HepG2 (cell line): Measurements from ENCODE around the gene VPS9D1. TPM values are rescaled to one million over a fixed set of nuclear protein-coding genes. Genes with fewer than 3 reads are reported as not detected.

Experiments used
- AHR ChIP-seq: IDR thresholded peaks from 2 replicates; pipeline ENCODE4 v1.6.1; 2018; ENCODE audit warnings: missing genetic modification reagents, missing compliant biosample characterization
- E2F5 ChIP-seq: sonication (generic); formaldehyde crosslinking; conservative IDR thresholded peaks from 2 replicates; pipeline ENCODE4 v1.4.0; 2020; ENCODE audit warnings: missing genetic modification reagents
- HDAC6 ChIP-seq: fragments of 200-600 bp; sonication (generic); IDR thresholded peaks from 2 replicates; pipeline ENCODE4 v1.7.0; 2017; ENCODE audit warnings: mild to moderate bottlenecking, antibody characterized with exemption, low read length, low read depth
- MAF1 ChIP-seq: sonication (generic); formaldehyde crosslinking; IDR thresholded peaks from 2 replicates; pipeline ENCODE4 v1.5.0; 2020; ENCODE audit warnings: missing genetic modification reagents, borderline replicate concordance
- MYC ChIP-seq: sonication (generic); formaldehyde crosslinking; IDR thresholded peaks from 2 replicates; pipeline ENCODE4 v1.9.0; 2021; ENCODE audit warnings: missing genetic modification reagents, borderline replicate concordance
- NKX3-1 ChIP-seq: sonication (generic); formaldehyde crosslinking; IDR thresholded peaks from 2 replicates; pipeline ENCODE4 v1.5.0; 2020; ENCODE audit warnings: missing genetic modification reagents
- RARG ChIP-seq: sonication (generic); formaldehyde crosslinking; IDR thresholded peaks from 2 replicates; pipeline ENCODE4 v1.4.0; 2020; ENCODE audit warnings: low read depth, mild to moderate bottlenecking, missing genetic modification reagents
- TBX2 ChIP-seq: sonication (generic); formaldehyde crosslinking; IDR thresholded peaks from 2 replicates; pipeline ENCODE4 v1.5.0; 2020; ENCODE audit warnings: missing genetic modification reagents, mild to moderate bottlenecking, borderline replicate concordance
- ZBTB4 ChIP-seq: sonication (generic); formaldehyde crosslinking; IDR thresholded peaks from 2 replicates; pipeline ENCODE4 v1.4.0; 2020; ENCODE audit warnings: missing genetic modification reagents, mild to moderate bottlenecking, borderline replicate concordance
- ZNF569 ChIP-seq: sonication (generic); formaldehyde crosslinking; IDR thresholded peaks from 2 replicates; pipeline ENCODE4 v1.5.0; 2020; ENCODE audit warnings: mild to moderate bottlenecking, missing genetic modification reagents, moderate library complexity, borderline replicate concordance
- ZNF574 ChIP-seq: sonication (generic); formaldehyde crosslinking; IDR thresholded peaks from 2 replicates; pipeline ENCODE4 v1.4.0; 2020; ENCODE audit warnings: missing genetic modification reagents
- ZNF652 ChIP-seq: IDR thresholded peaks from 2 replicates; pipeline ENCODE4 v1.6.1; 2016; ENCODE audit warnings: low read depth, borderline replicate concordance
- ZSCAN22 ChIP-seq: sonication (generic); formaldehyde crosslinking; IDR thresholded peaks from 2 replicates; pipeline ENCODE4 v1.4.0; 2020; ENCODE audit warnings: mild to moderate bottlenecking, missing genetic modification reagents
- polyA plus RNA-seq, 8 experiments: library from polyadenylated mRNA; depleted of rRNA in 3 of 8; stranded (reverse) in 7 of 8; unstranded in 1 of 8; fragments of >200 nt; fragmentation: Illumina TruSeq in 4 of 8; extraction: Trizol in 4 of 8; gene quantifications; 2 replicates each; pipeline versions ENCODE4 v1.2.1 to v1.2.3, GENCODE V29; 2011 to 2016; ENCODE audit warnings: low read depth in 4 of 8, missing spikeins in 1 of 8, mixed read lengths in 1 of 8; ENCODE audit not compliant: insufficient read depth in 1 of 8
- total RNA-seq, 5 experiments: library from RNA; depleted of rRNA; stranded (reverse); fragments of >200 nt; fragmentation: Illumina TruSeq; extraction: Trizol; gene quantifications; 2 replicates each; pipeline ENCODE4 v1.2.3, GENCODE V29; 2016; ENCODE audit warnings: low read depth in 1 of 5
- TF ChIP-seq, protein P1 (sequence below): sonication (generic); formaldehyde crosslinking; conservative IDR thresholded peaks from 2 replicates; pipeline ENCODE4 v1.4.0; 2020; ENCODE audit warnings: missing genetic modification reagents

VPS9D1 gene
- total and polyA plus RNA-seq, 2 of the 13 experiments (the other 11 are each of a cell fraction or from before 2014, with no cell fraction given), result 10.1 to 13.2 TPM

DNA sequence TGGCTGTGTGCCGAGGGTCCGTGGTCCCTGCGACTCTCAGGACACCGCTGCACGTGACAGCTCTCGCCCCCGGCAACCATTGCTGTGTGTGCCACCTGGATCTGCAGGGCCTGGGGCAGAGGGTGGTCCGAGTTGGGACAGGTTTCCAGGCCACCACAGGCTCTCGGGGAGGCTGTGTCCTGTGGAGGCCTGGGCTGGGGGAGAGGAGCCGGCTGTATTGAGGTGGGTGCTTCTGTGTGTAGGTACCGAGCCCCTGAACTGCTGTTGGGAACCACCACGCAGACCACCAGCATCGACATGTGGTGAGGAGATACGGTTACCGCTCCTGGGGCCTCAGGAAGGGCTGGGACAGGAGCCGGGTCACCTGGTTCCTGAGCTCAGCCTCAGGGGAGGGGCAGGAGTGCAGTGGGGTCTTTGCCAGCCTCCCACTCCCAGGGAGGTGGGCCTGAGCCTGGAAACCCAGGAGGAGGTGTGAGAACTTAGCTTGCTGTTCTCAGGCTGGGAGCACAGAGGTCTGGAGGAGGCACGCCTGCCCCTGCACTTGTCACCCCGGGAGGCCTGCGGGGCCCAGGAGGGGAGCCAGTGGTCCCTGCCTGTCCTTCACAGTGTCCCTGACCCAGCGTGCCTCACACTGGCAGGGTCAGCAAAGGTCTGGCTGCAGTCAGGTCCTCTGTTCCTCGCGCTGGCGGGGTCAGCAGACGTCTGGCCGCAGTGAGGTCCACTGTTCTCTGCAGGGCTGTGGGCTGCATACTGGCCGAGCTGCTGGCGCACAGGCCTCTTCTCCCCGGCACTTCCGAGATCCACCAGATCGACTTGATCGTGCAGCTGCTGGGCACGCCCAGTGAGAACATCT is 26.5 kb downstream of the VPS9D1 start (continued):
- TF ChIP-seq ZBTB4 (CRISPR knock-in tag) (peak; percentile 92; the same call in 1 of the 2 replicates), MYC (CRISPR knock-in tag) (no peak; the same call in 1 of the 2 replicates), HDAC6 (no peak), AHR (CRISPR knock-in tag) (peak; percentile 48; the same call in 1 of the 2 replicates), ZNF652 (no peak), ZNF574 (no peak; the same call in 1 of the 2 replicates), RARG (CRISPR knock-in tag) (no peak), ZNF569 (CRISPR knock-in tag) (no peak), E2F5 (CRISPR knock-in tag) (no peak), MAF1 (CRISPR knock-in tag) (no peak), NKX3-1 (CRISPR knock-in tag) (no peak), TBX2 (CRISPR knock-in tag) (peak; percentile 48; the same call in 1 of the 2 replicates), ZSCAN22 (CRISPR knock-in tag) (no peak)
- TF ChIP-seq, protein P1, sequence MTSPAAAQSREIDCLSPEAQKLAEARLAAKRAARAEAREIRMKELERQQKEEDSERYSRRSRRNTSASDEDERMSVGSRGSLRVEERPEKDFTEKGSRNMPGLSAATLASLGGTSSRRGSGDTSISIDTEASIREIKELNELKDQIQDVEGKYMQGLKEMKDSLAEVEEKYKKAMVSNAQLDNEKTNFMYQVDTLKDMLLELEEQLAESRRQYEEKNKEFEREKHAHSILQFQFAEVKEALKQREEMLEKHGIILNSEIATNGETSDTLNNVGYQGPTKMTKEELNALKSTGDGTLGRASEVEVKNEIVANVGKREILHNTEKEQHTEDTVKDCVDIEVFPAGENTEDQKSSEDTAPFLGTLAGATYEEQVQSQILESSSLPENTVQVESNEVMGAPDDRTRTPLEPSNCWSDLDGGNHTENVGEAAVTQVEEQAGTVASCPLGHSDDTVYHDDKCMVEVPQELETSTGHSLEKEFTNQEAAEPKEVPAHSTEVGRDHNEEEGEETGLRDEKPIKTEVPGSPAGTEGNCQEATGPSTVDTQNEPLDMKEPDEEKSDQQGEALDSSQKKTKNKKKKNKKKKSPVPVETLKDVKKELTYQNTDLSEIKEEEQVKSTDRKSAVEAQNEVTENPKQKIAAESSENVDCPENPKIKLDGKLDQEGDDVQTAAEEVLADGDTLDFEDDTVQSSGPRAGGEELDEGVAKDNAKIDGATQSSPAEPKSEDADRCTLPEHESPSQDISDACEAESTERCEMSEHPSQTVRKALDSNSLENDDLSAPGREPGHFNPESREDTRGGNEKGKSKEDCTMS (CRISPR knock-in tag), result no peak
